CD4-positive, alpha-beta memory T cell (primary cell): ENCODE measurements around the gene RBM39. TPM values are rescaled to one million over a fixed set of nuclear protein-coding genes. Genes with fewer than 3 reads are reported as not detected.
A peak's percentile ranks its signal among the peaks of the same experiment; 100 is the strongest.
"Not testable (repeated sequence)": the region's sequence is repeated elsewhere in the genome, so short reads cannot be mapped to it uniquely, and the experiment has no call there.

ENCODE experiments used
- CTCF ChIA-PET: fragments of 350-600 bp; sonication (Branson Sonifier 250); formaldehyde crosslinking; loops from one replicate; lab custom pipeline; 2021; ENCODE audit warnings: inconsistent platforms; ENCODE audit not compliant: partially characterized antibody; lab: Charles Lee
- POLR2A ChIA-PET: fragments of 350-600 bp; sonication (Branson Sonifier 250); formaldehyde crosslinking; loops from one replicate; lab custom pipeline; 2021; ENCODE audit not compliant: partially characterized antibody; lab: Charles Lee
- DNase-seq, 5 donors: peaks; one replicate each; pipeline versions ENCODE4 v3.0.0 to v3.0.0-alpha.2; 2020 to 2022; ENCODE audit warnings: mixed read lengths in 1 of 5
- H3K27ac ChIP-seq: one replicate; pipeline ENCODE4 v1.7.0; 2013; ENCODE audit warnings: low read depth, low read length
- H3K27me3 ChIP-seq: 2 replicates; pipeline ENCODE4 v1.7.0; 2013; ENCODE audit warnings: mild to moderate bottlenecking, low read length, moderate library complexity; ENCODE audit not compliant: insufficient read depth
- H3K36me3 ChIP-seq: 2 replicates; pipeline ENCODE4 v1.7.0; 2013; ENCODE audit warnings: mild to moderate bottlenecking, low read length, moderate library complexity; ENCODE audit not compliant: insufficient read depth
- H3K4me1 ChIP-seq: 2 replicates; pipeline ENCODE4 v1.7.0; 2013; ENCODE audit warnings: mild to moderate bottlenecking, low read length, moderate library complexity; ENCODE audit not compliant: insufficient read depth
- H3K4me3 ChIP-seq, 2 donors: one replicate each; pipeline ENCODE4 v1.7.0; 2013; ENCODE audit warnings: low read length in 2 of 2, mild to moderate bottlenecking in 1 of 2
- H3K9me3 ChIP-seq, 2 donors: one replicate each; pipeline ENCODE4 v1.7.0; 2013; ENCODE audit warnings: low read length in 2 of 2, control low read depth in 1 of 2; ENCODE audit not compliant: control insufficient read depth in 1 of 2
- H3K27ac Mint-ChIP-seq, 7 donors: one replicate each; pipeline ENCODE4 v1.8.0; 2020 to 2021; ENCODE audit warnings: mixed read lengths in 7 of 7, mild to moderate bottlenecking in 6 of 7, inconsistent platforms in 3 of 7, moderate library complexity in 3 of 7
- H3K27me3 Mint-ChIP-seq, 2 donors: one replicate each; pipeline ENCODE4 v1.8.0; 2020 to 2021; ENCODE audit warnings: mixed read lengths in 2 of 2
- H3K36me3 Mint-ChIP-seq, 2 donors: one replicate each; pipeline ENCODE4 v1.8.0; 2020 to 2021; ENCODE audit warnings: mixed read lengths in 2 of 2, inconsistent platforms in 1 of 2, mild to moderate bottlenecking in 1 of 2
- H3K4me1 Mint-ChIP-seq, 4 donors: one replicate each; pipeline ENCODE4 v1.8.0; 2020 to 2021; ENCODE audit warnings: mixed read lengths in 4 of 4, mild to moderate bottlenecking in 1 of 4
- H3K4me3 Mint-ChIP-seq, 8 donors: one replicate each; pipeline ENCODE4 v1.8.0; 2020 to 2021; ENCODE audit warnings: mixed read lengths in 8 of 8, mild to moderate bottlenecking in 7 of 8, moderate library complexity in 6 of 8, inconsistent platforms in 3 of 8
- H3K9me3 Mint-ChIP-seq, 8 donors: one replicate each; pipeline ENCODE4 v1.8.0; 2020 to 2021; ENCODE audit warnings: mixed read lengths in 8 of 8, mild to moderate bottlenecking in 5 of 8, inconsistent platforms in 3 of 8, moderate library complexity in 1 of 8
- intact Hi-C: fragments of 100-400 bp; cut with micrococcal nuclease; formaldehyde crosslinking; loops from one replicate; pipeline ENCODE4 v1.15.1; 2023
- polyA plus RNA-seq, 2 donors: library from polyadenylated mRNA; unstranded; fragments of 300-500 nt; fragmentation: Illumina TruSeq; gene quantifications; one replicate each; pipeline ENCODE4 v1.2.3, GENCODE V29; 2021
- total RNA-seq, 2 experiments: library from RNA; stranded (reverse); gene quantifications; one replicate each; pipeline ENCODE4 v1.2.3, GENCODE V29; 2021

The RBM39 gene
- total RNA-seq (100 to 1,000 TPM; 631 to 665 TPM), polyA plus RNA-seq (100 to 1,000 TPM in 1 of 2 donors, 10 to 100 TPM in 1; 76.7 to 153 TPM)

DNA sequence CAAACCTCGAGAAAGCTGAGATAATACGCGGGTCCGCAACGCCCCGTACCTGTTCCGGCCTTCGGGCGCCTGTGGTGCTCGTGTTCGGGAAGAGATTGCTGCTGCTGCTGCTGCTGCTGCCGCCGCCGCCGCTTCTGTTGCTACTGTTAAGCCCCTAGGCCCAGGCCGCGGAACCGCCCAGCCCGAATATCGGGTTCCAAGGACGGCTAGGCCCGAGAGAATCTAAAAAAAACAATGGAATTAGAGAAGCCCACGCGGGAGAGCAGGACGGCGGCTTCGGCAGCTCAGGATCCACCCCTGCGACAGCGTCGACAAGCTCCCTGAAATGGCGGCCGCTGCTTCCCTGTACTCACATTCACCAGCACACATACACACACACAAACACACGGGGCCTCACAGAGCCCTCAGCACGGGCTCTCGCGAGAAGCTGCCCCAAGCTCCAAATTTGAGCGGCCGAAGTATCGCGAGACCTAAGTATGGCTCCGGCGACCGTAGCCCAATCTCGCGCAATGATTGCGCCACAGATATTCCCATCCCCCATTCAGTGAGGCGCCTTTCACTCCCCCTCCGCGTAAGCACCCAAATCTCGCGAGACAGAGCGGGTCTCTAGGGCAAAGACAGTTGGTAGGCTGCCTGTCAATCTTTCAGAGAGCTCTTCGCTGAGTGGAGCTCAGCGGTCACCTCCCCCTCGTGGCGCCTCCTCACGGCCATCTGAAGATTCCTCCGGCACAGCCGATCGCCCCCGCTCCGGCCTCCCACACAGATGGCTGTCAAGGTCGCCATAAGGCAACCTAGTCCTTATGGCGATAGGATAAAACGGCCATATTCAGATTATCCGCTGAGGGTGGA, at the start of gene RBM39:
Gene RBM39 (minus strand): TSS at position 369 of the 849 bp plus-strand sequence. CDS start 1,386 bp downstream, outside the sequence.
- H3K4me1 ChIP-seq, result peaks cover 58% of the 10 kb centered on the region
- ChIA-PET CTCF (interaction anchor here (0.9 to 4.9 kb wide), 12 partner anchors 12 to 279 kb away, joined by 3 to 63 read pairs (median 4); partner anchors contain the start of genes PHF20 and SCAND1), POLR2A (interaction anchor here (0.6 to 12.3 kb wide), 55 partner anchors 10 to 1749 kb away, joined by 3 to 1007 read pairs (median 8); partner anchors contain the start of genes CEP250, CPNE1, DYNLRB1 and ERGIC3)
- H3K27me3 ChIP-seq, result no peaks in the 10 kb centered on the region
- no peaks in the 10 kb centered on the region for H3K9me3 ChIP-seq
- Mint-ChIP-seq H3K9me3 (peaks cover 0 to 6% (median 0%) of the 10 kb centered on the region in 8 donors), H3K27ac (peak within 1 kb of the TSS; percentile 98 to 100 (median 100)), H3K27me3 (peaks cover 0 to 3% of the 10 kb centered on the region in 2 donors), H3K4me3 (peak within 1 kb of the TSS; percentile 98 to 100 (median 99)), H3K4me1 (peaks cover 29 to 60% (median 40%) of the 10 kb centered on the region in 4 donors), H3K36me3 (peaks cover 33 to 46% of the 10 kb centered on the region in 2 donors)
- peak; percentile 99 to 100 (median 100) for DNase-seq
- intact Hi-C loops, result loop anchor here (1.0 to 5.0 kb wide), 9 partner anchors 29 to 251 kb away; partner anchors contain the start of genes CPNE1, ERGIC3, NFS1 and RBM12
- peak within 1 kb of the TSS; percentile 100 for H3K27ac ChIP-seq
- peak within 1 kb of the TSS; percentile 78 to 99 for H3K4me3 ChIP-seq
- peaks cover 25% of the 10 kb centered on the region for H3K36me3 ChIP-seq

DNA sequence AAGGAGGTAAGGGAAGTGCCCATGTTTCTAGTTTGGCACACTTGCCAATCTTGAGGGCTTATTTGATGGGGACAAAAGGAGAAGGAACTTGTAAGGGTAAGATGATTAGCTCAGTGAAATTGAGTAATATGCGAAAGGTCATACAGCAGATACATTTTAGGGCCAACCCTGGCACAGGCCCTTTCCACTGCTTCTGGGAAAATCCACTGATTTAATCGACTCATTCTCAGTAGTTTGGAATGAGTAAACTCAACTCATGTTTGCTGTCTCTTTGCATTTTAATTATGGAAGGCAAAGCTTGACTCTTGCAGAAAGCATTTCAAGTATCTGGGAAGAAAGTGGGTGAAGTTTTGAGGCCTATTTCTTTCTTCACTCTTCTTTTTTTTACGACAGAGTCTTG, 49.8 kb upstream of the RBM39 start:
- CTCF ChIA-PET, result no interaction called here
- no peak overlapping the region for H3K4me3 ChIP-seq
- H3K9me3 ChIP-seq, result no peaks in the 10 kb centered on the region
- peaks cover 18 to 50% (median 28%) of the 10 kb centered on the region in 4 donors for H3K4me1 Mint-ChIP-seq
- no peaks in the 10 kb centered on the region for H3K27me3 ChIP-seq
- H3K36me3 ChIP-seq, result peaks cover 4% of the 10 kb centered on the region
- POLR2A ChIA-PET, result no interaction called here
- DNase-seq, result no peak
- peaks cover 8 to 29% of the 10 kb centered on the region in 2 donors for H3K36me3 Mint-ChIP-seq
- no peak overlapping the region for H3K27ac ChIP-seq
- no peaks in the 10 kb centered on the region for H3K27me3 Mint-ChIP-seq
- H3K4me1 ChIP-seq, result peaks cover 22% of the 10 kb centered on the region
- peaks cover 0 to 2% (median 0%) of the 10 kb centered on the region in 8 donors for H3K9me3 Mint-ChIP-seq
- H3K27ac Mint-ChIP-seq, result peak overlapping the region in 6 of 7 donors; percentile 13 to 64 (median 59)
- intact Hi-C loops, result no loop called here
- peak overlapping the region in 2 of 8 donors; percentile 6 to 11 for H3K4me3 Mint-ChIP-seq

DNA sequence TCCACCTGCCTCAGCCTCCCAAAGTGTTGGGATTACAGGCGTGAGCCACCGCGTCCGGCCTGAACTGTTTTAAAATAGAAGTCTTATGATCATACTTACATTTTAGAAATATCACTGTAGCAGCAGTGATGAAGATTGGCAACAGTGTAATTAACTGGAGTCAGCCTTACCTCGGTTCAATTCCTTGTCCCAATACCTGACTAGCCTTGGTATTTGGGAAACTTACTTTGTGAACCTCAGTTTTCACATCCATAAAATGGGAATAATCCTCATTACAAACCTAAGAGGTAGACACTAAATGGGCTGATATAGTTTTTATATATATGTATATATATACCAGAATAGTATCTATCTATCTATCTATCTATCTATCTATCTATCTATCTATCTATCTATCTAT, 49.0 kb upstream of the RBM39 start:
- peak overlapping the region in 1 of 7 donors; percentile 42 for H3K27ac Mint-ChIP-seq
- H3K9me3 ChIP-seq, result no peaks in the 10 kb centered on the region
- no peak overlapping the region for H3K4me3 Mint-ChIP-seq
- H3K9me3 Mint-ChIP-seq, result peaks cover 0 to 2% (median 0%) of the 10 kb centered on the region in 8 donors
- intact Hi-C loops, result no loop called here
- no peak overlapping the region for H3K4me3 ChIP-seq
- H3K27me3 ChIP-seq, result no peaks in the 10 kb centered on the region
- peaks cover 4% of the 10 kb centered on the region for H3K36me3 ChIP-seq
- no peak overlapping the region for H3K27ac ChIP-seq
- H3K27me3 Mint-ChIP-seq, result no peaks in the 10 kb centered on the region
- peaks cover 14 to 50% (median 21%) of the 10 kb centered on the region in 4 donors for H3K4me1 Mint-ChIP-seq
- CTCF ChIA-PET, result no interaction called here
- peaks cover 15% of the 10 kb centered on the region for H3K4me1 ChIP-seq
- DNase-seq, result no peak
- POLR2A ChIA-PET, result no interaction called here
- peaks cover 8 to 26% of the 10 kb centered on the region in 2 donors for H3K36me3 Mint-ChIP-seq

DNA sequence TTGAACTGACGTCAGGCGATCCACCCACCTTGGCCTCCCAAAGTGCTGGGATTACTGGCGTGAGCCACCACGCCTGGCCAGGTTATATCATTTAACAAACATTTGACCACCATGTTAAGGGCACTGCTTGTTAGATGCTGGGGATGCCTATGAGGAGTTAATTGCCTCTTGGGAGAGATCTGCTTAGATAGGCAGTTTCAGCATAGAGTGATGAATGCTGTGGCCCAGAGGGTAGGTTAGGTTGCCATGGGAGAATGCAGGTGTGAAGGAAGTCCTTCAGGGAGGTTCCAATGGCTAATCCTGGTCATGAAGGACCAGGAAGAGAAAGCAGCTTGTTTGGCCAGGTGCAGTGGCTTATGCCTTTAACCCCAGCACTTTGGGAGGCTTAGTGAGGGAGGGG, 46.7 kb upstream of the RBM39 start:
- ChIA-PET CTCF (no interaction called here), POLR2A (interaction anchor here (0.5 to 1.7 kb wide), 2 partner anchors 47 to 63 kb away, joined by 4 to 6 read pairs; partner anchors contain the start of gene RBM39)
- Mint-ChIP-seq H3K27ac (peak overlapping the region in 3 of 7 donors; percentile 53 to 85 (median 74)), H3K4me3 (no peak overlapping the region), H3K36me3 (peaks cover 3 to 24% of the 10 kb centered on the region in 2 donors), H3K27me3 (no peaks in the 10 kb centered on the region), H3K9me3 (peaks cover 0 to 2% (median 0%) of the 10 kb centered on the region in 8 donors), H3K4me1 (peaks cover 9 to 39% (median 15%) of the 10 kb centered on the region in 4 donors)
- intact Hi-C loops, result no loop called here
- peaks cover 5% of the 10 kb centered on the region for H3K4me1 ChIP-seq
- no peaks in the 10 kb centered on the region for H3K9me3 ChIP-seq
- H3K27ac ChIP-seq, result no peak overlapping the region
- H3K36me3 ChIP-seq, result peaks cover 4% of the 10 kb centered on the region
- H3K4me3 ChIP-seq, result no peak overlapping the region
- no peak for DNase-seq
- no peaks in the 10 kb centered on the region for H3K27me3 ChIP-seq

DNA sequence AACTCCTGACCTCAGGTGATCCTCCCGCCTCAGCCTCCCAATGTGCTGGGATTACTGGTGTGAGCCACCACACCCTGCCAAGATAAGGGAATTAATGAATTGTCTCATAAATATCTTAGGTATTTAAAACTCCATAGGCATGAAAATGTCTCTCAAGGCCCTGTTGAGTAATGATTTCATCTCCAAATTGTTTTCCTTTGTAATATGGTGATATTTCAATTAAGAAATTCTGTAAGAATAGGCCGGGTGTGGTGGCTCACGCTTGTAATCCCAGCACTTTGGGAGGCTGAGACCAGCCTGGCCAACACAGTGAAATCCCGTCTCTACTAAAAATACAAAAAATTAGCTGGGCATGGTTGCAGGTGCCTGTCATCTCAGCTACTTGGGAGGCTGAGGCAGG, 43.5 kb upstream of the RBM39 start:
- POLR2A ChIA-PET, H3K27ac ChIP-seq, DNase-seq, H3K27me3 ChIP-seq, intact Hi-C loops, H3K36me3 ChIP-seq, H3K27me3 Mint-ChIP-seq, H3K4me3 ChIP-seq, CTCF ChIA-PET, H3K9me3 Mint-ChIP-seq, H3K27ac Mint-ChIP-seq, H3K4me3 Mint-ChIP-seq, H3K9me3 ChIP-seq: not testable (repeated sequence)
- peaks cover 13% of the 10 kb centered on the region for H3K4me1 ChIP-seq
- Mint-ChIP-seq H3K36me3 (peaks cover 8 to 32% of the 10 kb centered on the region in 2 donors), H3K4me1 (peaks cover 8 to 37% (median 15%) of the 10 kb centered on the region in 4 donors)

DNA sequence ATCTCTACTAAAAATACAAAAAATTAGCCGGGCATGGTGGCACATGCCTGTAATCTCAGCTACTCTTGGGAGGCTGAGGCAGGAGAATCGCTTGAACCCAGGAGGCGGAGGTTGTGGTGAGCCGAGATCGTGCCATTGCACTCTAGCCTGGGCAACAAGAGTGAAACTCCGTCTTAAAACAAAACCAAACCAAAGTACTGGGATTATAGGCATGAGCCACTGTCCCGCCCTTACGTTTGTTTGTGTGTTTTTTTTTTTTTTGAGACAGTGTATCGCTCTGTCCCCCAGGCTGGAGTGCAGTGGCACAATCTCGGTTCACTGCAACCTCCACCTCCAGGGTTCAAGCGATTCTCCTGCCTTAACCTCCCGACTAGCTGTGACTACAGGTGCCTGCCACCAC, 41.8 kb upstream of the RBM39 start:
- H3K9me3 Mint-ChIP-seq, intact Hi-C loops, H3K27ac ChIP-seq, H3K36me3 ChIP-seq, H3K27me3 ChIP-seq, H3K27me3 Mint-ChIP-seq, H3K4me3 ChIP-seq, H3K9me3 ChIP-seq, CTCF ChIA-PET, POLR2A ChIA-PET, DNase-seq, H3K4me3 Mint-ChIP-seq: not testable (repeated sequence)
- peaks cover 13% of the 10 kb centered on the region for H3K4me1 ChIP-seq
- Mint-ChIP-seq H3K27ac (peak overlapping the region in 1 of 7 donors; percentile 65), H3K4me1 (peaks cover 12 to 40% (median 21%) of the 10 kb centered on the region in 4 donors), H3K36me3 (peaks cover 9 to 33% of the 10 kb centered on the region in 2 donors)
